ENCODE results near the gene THADA. TPM values are rescaled to one million over a fixed set of nuclear protein-coding genes. Genes with fewer than 3 reads are reported as not detected.
A peak's percentile ranks its signal among the peaks of the same experiment; 100 is the strongest.

Gene THADA
- total and polyA plus RNA-seq, 5 donors from 2014 or later: 19.1 to 52.9 (median 20.2) TPM

DNA sequence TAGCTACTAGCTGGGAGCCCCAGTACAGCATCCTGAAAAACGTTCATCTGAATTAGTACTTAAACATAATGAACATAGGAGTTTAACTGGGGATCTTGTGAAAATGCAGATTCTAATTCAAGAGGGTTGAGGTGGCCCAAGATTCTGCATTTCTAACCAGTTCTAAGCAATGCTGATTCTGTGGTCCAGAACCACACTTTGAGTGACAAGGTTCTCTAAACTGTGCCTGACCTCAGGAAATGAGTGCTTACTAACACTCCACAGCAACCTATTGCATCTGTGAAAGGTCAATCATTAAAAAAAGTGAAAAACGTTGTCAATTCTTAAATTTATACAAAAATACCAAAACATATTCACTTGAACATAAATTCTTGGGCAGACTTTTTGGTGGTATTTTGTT, 212.3 kb downstream of the THADA start:
- no peak overlapping the region for H3K27ac Mint-ChIP-seq
- H3K36me3 ChIP-seq (ENCODE audit: control insufficient read depth, insufficient read depth, low read length): peaks cover 2% of the 10 kb centered on the region
- no peak for ATAC-seq (ENCODE audit: low read depth in 2 of 2)

DNA sequence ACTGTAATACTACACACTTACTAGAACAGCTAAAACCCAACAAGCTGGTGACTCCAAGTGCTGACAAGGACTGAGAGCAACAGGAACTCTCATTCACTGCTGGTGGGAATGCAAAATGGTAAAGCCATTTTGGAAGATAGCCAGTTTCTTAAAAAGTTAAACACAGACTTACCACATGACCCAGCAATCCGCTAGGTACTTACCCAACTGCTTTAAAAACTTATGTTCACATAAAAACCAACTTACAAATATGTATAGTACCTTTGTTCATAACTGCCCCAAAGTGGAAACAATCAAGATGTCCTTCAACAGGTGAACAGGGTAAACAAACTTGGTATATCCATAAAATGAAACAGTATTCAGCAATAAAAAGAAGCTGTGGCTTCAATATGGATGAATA, 216.3 kb downstream of the THADA start:
- Histone ChIP-seq H3K4me3 (ENCODE audit: low read depth, low read length) (no peak overlapping the region), H3K36me3 (ENCODE audit: control insufficient read depth, insufficient read depth, low read length) (peaks cover 2% of the 10 kb centered on the region), H3K27me3 (ENCODE audit: control insufficient read depth, insufficient read depth, low read length) (no peaks in the 10 kb centered on the region), H3K4me1 (ENCODE audit: control insufficient read depth, insufficient read depth, low read length, poor library complexity, severe bottlenecking) (no peaks in the 10 kb centered on the region), H3K27ac (ENCODE audit: insufficient read depth, low read length, poor library complexity, severe bottlenecking) (no peak overlapping the region), H3K9me3 (ENCODE audit: control insufficient read depth in 2 of 2, low read length in 2 of 2) (no peaks in the 10 kb centered on the region)
- Mint-ChIP-seq H3K4me1 (peaks cover 2 to 34% (median 12%) of the 10 kb centered on the region in 4 donors), H3K4me3 (no peak overlapping the region), H3K9me3 (no peaks in the 10 kb centered on the region), H3K27ac (no peak overlapping the region), H3K27me3 (no peaks in the 10 kb centered on the region), H3K36me3 (peaks cover 31% of the 10 kb centered on the region)
- ATAC-seq (ENCODE audit: low read depth in 2 of 2) (no peak), DNase-seq (no peak)

More for the DNA sequence above, 212.3 kb downstream of the THADA start:
- H3K4me3 Mint-ChIP-seq: no peak overlapping the region
- no peaks in the 10 kb centered on the region for H3K27me3 Mint-ChIP-seq
- Histone ChIP-seq H3K27ac (ENCODE audit: insufficient read depth, low read length, poor library complexity, severe bottlenecking) (no peak overlapping the region), H3K4me1 (ENCODE audit: control insufficient read depth, insufficient read depth, low read length, poor library complexity, severe bottlenecking) (no peaks in the 10 kb centered on the region), H3K27me3 (ENCODE audit: control insufficient read depth, insufficient read depth, low read length) (no peaks in the 10 kb centered on the region), H3K9me3 (ENCODE audit: control insufficient read depth in 2 of 2, low read length in 2 of 2) (no peaks in the 10 kb centered on the region), H3K4me3 (ENCODE audit: low read depth, low read length) (no peak overlapping the region)
- peaks cover 5 to 26% (median 22%) of the 10 kb centered on the region in 4 donors for H3K4me1 Mint-ChIP-seq
- DNase-seq: no peak
- H3K36me3 Mint-ChIP-seq: peaks cover 23% of the 10 kb centered on the region
- no peaks in the 10 kb centered on the region for H3K9me3 Mint-ChIP-seq

- peaks cover 31% of the 10 kb centered on the region for H3K36me3 Mint-ChIP-seq
These were observed 218.5 kb downstream of the THADA start for GRCh38 chr2:43377327-43377726.

GRCh38 chr2:43376523-43377198, 219.2 kb downstream of the THADA start:
- no peak for DNase-seq
- Mint-ChIP-seq H3K4me1 (peaks cover 4 to 28% (median 13%) of the 10 kb centered on the region in 4 donors), H3K36me3 (peaks cover 33% of the 10 kb centered on the region), H3K4me3 (no peak overlapping the region), H3K27ac (no peak overlapping the region), H3K9me3 (no peaks in the 10 kb centered on the region), H3K27me3 (no peaks in the 10 kb centered on the region)
- peaks cover 2% of the 10 kb centered on the region for H3K36me3 ChIP-seq (ENCODE audit: control insufficient read depth, insufficient read depth, low read length)
- no peaks in the 10 kb centered on the region for H3K9me3 ChIP-seq (ENCODE audit: control insufficient read depth in 2 of 2, low read length in 2 of 2)
- no peak for ATAC-seq (ENCODE audit: low read depth in 2 of 2)
- H3K27ac ChIP-seq (ENCODE audit: insufficient read depth, low read length, poor library complexity, severe bottlenecking): no peak overlapping the region
- H3K4me1 ChIP-seq (ENCODE audit: control insufficient read depth, insufficient read depth, low read length, poor library complexity, severe bottlenecking): no peaks in the 10 kb centered on the region
- no peaks in the 10 kb centered on the region for H3K27me3 ChIP-seq (ENCODE audit: control insufficient read depth, insufficient read depth, low read length)
- no peak overlapping the region for H3K4me3 ChIP-seq (ENCODE audit: low read depth, low read length)

More at GRCh38 chr2:43377327-43377726, 218.5 kb downstream of the THADA start:
- Mint-ChIP-seq H3K27ac (no peak overlapping the region), H3K4me1 (peaks cover 4 to 31% (median 12%) of the 10 kb centered on the region in 4 donors), H3K9me3 (no peaks in the 10 kb centered on the region), H3K4me3 (no peak overlapping the region), H3K27me3 (no peaks in the 10 kb centered on the region)
- H3K4me3 ChIP-seq (ENCODE audit: low read depth, low read length): no peak overlapping the region
- ATAC-seq (ENCODE audit: low read depth in 2 of 2) (no peak), DNase-seq (no peak)
- H3K4me1 ChIP-seq (ENCODE audit: control insufficient read depth, insufficient read depth, low read length, poor library complexity, severe bottlenecking): no peaks in the 10 kb centered on the region
- H3K9me3 ChIP-seq (ENCODE audit: control insufficient read depth in 2 of 2, low read length in 2 of 2): no peaks in the 10 kb centered on the region
- no peak overlapping the region for H3K27ac ChIP-seq (ENCODE audit: insufficient read depth, low read length, poor library complexity, severe bottlenecking)
- peaks cover 2% of the 10 kb centered on the region for H3K36me3 ChIP-seq (ENCODE audit: control insufficient read depth, insufficient read depth, low read length)
- H3K27me3 ChIP-seq (ENCODE audit: control insufficient read depth, insufficient read depth, low read length): no peaks in the 10 kb centered on the region

DNA sequence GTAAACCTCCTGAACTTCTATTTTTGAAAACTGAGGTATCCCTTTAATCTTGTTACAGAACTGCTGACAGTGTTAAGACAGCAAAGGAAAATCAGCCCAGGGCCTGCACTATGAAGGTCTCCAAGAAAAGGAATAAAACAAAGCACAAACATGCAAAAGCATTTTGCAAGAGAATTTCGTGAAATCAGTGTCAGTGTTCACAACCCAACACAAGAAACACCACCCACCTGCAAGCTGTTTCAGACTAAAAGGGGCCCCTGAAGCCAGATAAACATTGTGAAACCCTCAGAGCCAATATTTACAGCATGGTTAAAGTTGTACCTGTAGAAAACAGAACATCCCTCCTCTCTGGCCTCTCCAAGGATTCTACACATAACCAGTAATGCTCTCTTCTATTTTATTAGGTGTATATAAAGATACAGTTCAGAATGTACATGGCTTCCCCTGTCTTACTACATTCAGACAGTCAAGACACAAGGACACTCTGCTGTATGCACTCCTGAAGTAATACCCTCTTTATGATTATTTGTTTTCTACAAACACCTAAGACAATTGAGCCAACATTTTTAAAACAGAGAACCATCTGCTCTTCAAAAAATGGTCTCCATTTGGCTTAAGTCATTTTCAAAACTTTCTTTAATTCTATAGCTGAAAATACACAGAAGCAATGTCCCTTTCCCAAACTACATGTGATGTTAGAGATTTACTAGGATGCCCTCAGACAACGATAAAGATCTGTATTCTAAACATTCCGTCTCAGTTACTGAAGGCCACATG, 219.9 kb downstream of the THADA start:
- no peak overlapping the region for H3K27ac ChIP-seq (ENCODE audit: insufficient read depth, low read length, poor library complexity, severe bottlenecking)
- peaks cover 4 to 28% (median 13%) of the 10 kb centered on the region in 4 donors for H3K4me1 Mint-ChIP-seq
- DNase-seq (no peak), ATAC-seq (ENCODE audit: low read depth in 2 of 2) (no peak)
- peaks cover 2% of the 10 kb centered on the region for H3K36me3 ChIP-seq (ENCODE audit: control insufficient read depth, insufficient read depth, low read length)
- no peaks in the 10 kb centered on the region for H3K9me3 Mint-ChIP-seq
- H3K4me3 ChIP-seq (ENCODE audit: low read depth, low read length): no peak overlapping the region
- no peaks in the 10 kb centered on the region for H3K4me1 ChIP-seq (ENCODE audit: control insufficient read depth, insufficient read depth, low read length, poor library complexity, severe bottlenecking)
- H3K36me3 Mint-ChIP-seq: peaks cover 29% of the 10 kb centered on the region
- H3K4me3 Mint-ChIP-seq: no peak overlapping the region
- no peaks in the 10 kb centered on the region for H3K27me3 ChIP-seq (ENCODE audit: control insufficient read depth, insufficient read depth, low read length)
- peak overlapping the region in 1 of 3 donors; percentile 39 for H3K27ac Mint-ChIP-seq
- H3K27me3 Mint-ChIP-seq: no peaks in the 10 kb centered on the region
- H3K9me3 ChIP-seq (ENCODE audit: control insufficient read depth in 2 of 2, low read length in 2 of 2): no peaks in the 10 kb centered on the region

DNA sequence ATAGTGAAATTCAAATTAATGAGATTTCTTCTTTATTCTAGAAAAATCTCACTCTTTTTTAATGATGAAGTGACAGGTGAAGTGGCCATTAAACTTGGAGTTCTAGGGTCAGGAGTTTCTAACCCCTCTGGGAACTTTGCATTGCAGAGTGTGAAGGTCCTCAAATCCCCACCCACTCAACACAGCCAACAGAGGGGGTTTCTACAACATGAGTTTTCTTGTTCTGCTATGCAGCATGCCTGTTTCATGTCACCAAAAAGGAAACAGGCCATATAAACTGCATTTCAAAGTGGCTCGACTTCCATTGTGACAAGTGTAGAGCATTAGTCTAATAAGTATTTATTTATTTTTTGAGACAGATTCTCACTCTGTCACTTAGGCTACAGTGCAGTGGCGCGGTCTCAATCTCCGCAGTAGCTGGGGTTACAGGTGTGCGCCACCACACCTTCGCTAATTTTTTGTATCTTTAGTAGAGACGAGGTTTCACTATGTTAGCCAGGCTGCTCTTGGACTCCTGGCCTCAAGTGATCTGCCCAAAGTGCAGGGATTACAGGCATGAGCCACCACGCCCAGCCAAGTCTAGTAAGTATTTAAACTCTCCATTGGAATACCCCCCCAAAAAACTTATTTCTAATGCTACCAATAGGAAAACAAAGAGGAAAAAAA, 223.3 kb downstream of the THADA start:
- no peaks in the 10 kb centered on the region for H3K9me3 Mint-ChIP-seq
- peaks cover 0 to 26% (median 10%) of the 10 kb centered on the region in 4 donors for H3K4me1 Mint-ChIP-seq
- ATAC-seq (ENCODE audit: low read depth in 2 of 2): no peak
- DNase-seq: no peak
- peaks cover 20% of the 10 kb centered on the region for H3K36me3 Mint-ChIP-seq
- Histone ChIP-seq H3K27ac (ENCODE audit: insufficient read depth, low read length, poor library complexity, severe bottlenecking) (no peak overlapping the region), H3K27me3 (ENCODE audit: control insufficient read depth, insufficient read depth, low read length) (no peaks in the 10 kb centered on the region), H3K4me3 (ENCODE audit: low read depth, low read length) (no peak overlapping the region), H3K36me3 (ENCODE audit: control insufficient read depth, insufficient read depth, low read length) (no peaks in the 10 kb centered on the region), H3K4me1 (ENCODE audit: control insufficient read depth, insufficient read depth, low read length, poor library complexity, severe bottlenecking) (no peaks in the 10 kb centered on the region), H3K9me3 (ENCODE audit: control insufficient read depth in 2 of 2, low read length in 2 of 2) (no peaks in the 10 kb centered on the region)
- no peaks in the 10 kb centered on the region for H3K27me3 Mint-ChIP-seq
- no peak overlapping the region for H3K4me3 Mint-ChIP-seq
- no peak overlapping the region for H3K27ac Mint-ChIP-seq

GRCh38 chr2:43370705-43371104, 225.1 kb downstream of the THADA start:
- Mint-ChIP-seq H3K9me3 (no peaks in the 10 kb centered on the region), H3K27me3 (no peaks in the 10 kb centered on the region), H3K36me3 (peaks cover 20% of the 10 kb centered on the region), H3K4me1 (peaks cover 0 to 24% (median 12%) of the 10 kb centered on the region in 4 donors), H3K4me3 (no peak overlapping the region), H3K27ac (no peak overlapping the region)
- ATAC-seq (ENCODE audit: low read depth in 2 of 2) (no peak), DNase-seq (no peak)
- Histone ChIP-seq H3K36me3 (ENCODE audit: control insufficient read depth, insufficient read depth, low read length) (no peaks in the 10 kb centered on the region), H3K4me1 (ENCODE audit: control insufficient read depth, insufficient read depth, low read length, poor library complexity, severe bottlenecking) (no peaks in the 10 kb centered on the region), H3K27me3 (ENCODE audit: control insufficient read depth, insufficient read depth, low read length) (no peaks in the 10 kb centered on the region), H3K9me3 (ENCODE audit: control insufficient read depth in 2 of 2, low read length in 2 of 2) (no peaks in the 10 kb centered on the region), H3K27ac (ENCODE audit: insufficient read depth, low read length, poor library complexity, severe bottlenecking) (no peak overlapping the region), H3K4me3 (ENCODE audit: low read depth, low read length) (no peak overlapping the region)
